Esophagus squamous epithelium (tissue), 4 donors: ENCODE measurements around the gene SIGLEC8.

Source experiments
- POLR2A ChIP-seq, 4 donors: fragments of 450-650 bp; IDR thresholded peaks; one replicate each; pipeline ENCODE4 v1.6.1; 2017; ENCODE audit warnings: antibody characterized with exemption in 4 of 4, mild to moderate bottlenecking in 4 of 4, moderate library complexity in 3 of 4
- TF ChIP-seq, protein P1 (sequence below), 6 experiments: fragments of 450-650 bp in 4 of 6; fragments of 200-600 bp in 2 of 6; sonication (generic) in 2 of 6; IDR thresholded peaks; one replicate each; pipeline ENCODE4 v1.5.1; 2016 to 2019; ENCODE audit warnings: antibody characterized with exemption in 6 of 6, mild to moderate bottlenecking in 4 of 6, moderate library complexity in 4 of 6

DNA sequence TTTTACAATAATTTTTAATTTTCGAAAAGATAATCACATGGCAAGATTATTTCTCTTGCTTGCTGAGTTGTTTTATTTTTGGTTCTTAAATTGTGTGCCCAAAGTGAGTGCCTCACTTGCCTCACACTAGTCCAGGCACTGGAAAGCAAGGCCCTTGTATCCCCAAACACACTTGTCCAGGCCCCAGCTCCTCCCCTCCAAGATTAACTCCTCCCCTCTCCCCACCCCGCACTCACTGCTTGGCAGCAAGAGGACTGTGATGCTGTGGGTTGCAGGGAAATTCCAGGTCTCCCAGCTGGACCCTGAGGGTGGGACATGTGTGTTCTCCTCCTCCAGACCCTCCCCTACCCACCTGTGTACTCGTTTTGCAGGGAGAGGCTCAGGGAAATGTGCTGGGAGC lies 39.4 kb upstream of the SIGLEC8 start:
- TF ChIP-seq, protein P1, sequence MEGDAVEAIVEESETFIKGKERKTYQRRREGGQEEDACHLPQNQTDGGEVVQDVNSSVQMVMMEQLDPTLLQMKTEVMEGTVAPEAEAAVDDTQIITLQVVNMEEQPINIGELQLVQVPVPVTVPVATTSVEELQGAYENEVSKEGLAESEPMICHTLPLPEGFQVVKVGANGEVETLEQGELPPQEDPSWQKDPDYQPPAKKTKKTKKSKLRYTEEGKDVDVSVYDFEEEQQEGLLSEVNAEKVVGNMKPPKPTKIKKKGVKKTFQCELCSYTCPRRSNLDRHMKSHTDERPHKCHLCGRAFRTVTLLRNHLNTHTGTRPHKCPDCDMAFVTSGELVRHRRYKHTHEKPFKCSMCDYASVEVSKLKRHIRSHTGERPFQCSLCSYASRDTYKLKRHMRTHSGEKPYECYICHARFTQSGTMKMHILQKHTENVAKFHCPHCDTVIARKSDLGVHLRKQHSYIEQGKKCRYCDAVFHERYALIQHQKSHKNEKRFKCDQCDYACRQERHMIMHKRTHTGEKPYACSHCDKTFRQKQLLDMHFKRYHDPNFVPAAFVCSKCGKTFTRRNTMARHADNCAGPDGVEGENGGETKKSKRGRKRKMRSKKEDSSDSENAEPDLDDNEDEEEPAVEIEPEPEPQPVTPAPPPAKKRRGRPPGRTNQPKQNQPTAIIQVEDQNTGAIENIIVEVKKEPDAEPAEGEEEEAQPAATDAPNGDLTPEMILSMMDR (IDR thresholded peaks at IDR 0.05) = no peak
- no peak for TF ChIP-seq POLR2A (IDR thresholded peaks at IDR 0.05)
